ENCODE results near the gene TMEM258.

DNA sequence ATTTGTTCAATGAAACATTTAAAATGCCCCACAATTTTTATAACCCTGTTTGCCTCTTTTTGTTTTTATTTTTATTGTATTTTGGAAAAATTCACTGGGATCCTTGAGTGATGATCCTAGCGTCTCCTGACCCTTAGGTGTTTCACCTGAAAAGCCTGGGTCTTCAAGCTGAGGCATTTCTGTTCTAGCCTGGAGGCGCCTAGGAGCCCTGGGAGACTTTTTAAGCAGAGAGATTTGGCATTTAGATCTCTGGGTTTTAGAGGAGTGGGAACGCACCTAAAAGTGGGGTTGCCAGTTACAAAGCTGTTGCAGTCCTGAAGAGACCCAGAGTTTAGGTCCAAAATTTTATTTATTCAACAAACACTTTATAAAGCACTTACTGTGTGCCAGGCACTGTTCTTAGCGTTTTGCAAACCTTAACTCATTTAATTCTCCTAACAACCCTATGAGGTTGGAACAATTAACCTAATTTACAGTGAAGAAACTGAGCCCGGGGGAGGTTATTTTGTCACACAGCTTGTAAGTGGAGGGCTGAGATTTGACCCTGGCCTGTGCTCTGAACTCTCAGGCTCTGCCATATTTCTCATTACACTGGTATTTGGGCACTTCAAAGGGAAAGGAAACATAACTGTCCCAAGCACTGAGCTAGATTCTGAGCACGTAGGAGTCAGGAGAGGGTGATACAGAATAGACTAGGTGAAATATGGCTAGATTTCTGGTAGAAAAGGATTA lies 25.2 kb upstream of the TMEM258 start:
- TF ChIP-seq, protein P1, sequence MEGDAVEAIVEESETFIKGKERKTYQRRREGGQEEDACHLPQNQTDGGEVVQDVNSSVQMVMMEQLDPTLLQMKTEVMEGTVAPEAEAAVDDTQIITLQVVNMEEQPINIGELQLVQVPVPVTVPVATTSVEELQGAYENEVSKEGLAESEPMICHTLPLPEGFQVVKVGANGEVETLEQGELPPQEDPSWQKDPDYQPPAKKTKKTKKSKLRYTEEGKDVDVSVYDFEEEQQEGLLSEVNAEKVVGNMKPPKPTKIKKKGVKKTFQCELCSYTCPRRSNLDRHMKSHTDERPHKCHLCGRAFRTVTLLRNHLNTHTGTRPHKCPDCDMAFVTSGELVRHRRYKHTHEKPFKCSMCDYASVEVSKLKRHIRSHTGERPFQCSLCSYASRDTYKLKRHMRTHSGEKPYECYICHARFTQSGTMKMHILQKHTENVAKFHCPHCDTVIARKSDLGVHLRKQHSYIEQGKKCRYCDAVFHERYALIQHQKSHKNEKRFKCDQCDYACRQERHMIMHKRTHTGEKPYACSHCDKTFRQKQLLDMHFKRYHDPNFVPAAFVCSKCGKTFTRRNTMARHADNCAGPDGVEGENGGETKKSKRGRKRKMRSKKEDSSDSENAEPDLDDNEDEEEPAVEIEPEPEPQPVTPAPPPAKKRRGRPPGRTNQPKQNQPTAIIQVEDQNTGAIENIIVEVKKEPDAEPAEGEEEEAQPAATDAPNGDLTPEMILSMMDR (IDR thresholded peaks at IDR 0.05): no peak
- no peak for TF ChIP-seq POLR2A (IDR thresholded peaks at IDR 0.05)
